Activated CD8-positive, alpha-beta memory T cell treated with anti-CD3 and anti-CD28 coated beads, Interleukin-2, amount 50 U/mL, for 1 hour (primary cell): ENCODE results near the gene CHIA.
"Not testable (repeated sequence)": the region's sequence is repeated elsewhere in the genome, so short reads cannot be mapped to it uniquely, and the experiment has no call there.

ENCODE experiments used
- DNase-seq: peaks from one replicate; pipeline ENCODE4 v3.0.0-alpha.2; 2020; ENCODE audit errors: extremely low read depth

Gene CHIA

DNA sequence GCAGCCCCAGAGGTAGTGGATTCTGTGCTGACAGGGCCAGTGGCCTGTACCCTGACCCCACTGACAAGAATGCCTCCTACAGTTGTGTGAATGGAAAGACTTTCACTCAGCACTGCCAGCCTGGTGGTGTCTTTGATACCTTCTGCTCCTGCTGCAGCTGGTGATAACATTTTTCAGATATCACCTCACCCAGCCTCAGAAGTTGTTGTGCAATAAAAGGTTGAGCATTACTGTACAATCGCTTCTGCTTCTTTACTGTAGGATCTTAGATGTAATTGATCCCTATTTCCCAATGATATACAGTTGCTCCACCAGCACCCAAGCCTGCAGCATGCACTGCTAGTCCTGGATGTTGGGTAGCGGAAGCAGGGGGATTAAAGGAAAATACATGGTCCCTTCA, 4.8 kb upstream of the CHIA start:
- no peak for DNase-seq

- DNase-seq, result no peak
These were observed 3.7 kb upstream of the CHIA start for GRCh38 chr1:111286912-111287311.

DNA sequence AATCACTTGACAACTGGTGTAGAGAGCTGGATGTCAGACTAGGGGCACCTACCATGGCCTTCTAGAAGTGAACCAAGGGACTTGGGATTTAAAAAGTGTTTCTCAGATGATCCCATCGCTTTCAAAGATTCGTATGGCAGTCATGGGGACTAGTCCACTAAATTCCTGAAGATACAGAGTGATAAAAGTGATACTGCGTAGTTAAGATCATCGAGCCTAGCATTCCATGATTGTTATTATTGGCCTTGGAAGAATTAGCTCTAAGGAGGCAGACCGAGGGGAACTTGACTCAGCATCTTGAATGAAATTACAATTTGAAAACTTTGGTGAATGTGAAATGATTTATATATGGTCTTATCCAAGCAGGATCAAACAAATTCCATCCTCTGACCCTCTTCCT, 1.3 kb upstream of the CHIA start:
- DNase-seq, result no peak

- no peak for DNase-seq
These were observed 547 bp upstream of the CHIA start for GRCh38 chr1:111290104-111290503.

- no peak for DNase-seq
These were observed 3.7 kb downstream of the CHIA start for GRCh38 chr1:111294390-111294789.

- no peak for DNase-seq
These were observed 11.7 kb downstream of the CHIA start for GRCh38 chr1:111302374-111302773.

GRCh38 chr1:111309690-111310089, 19.0 kb downstream of the CHIA start:
- no peak for DNase-seq

DNA sequence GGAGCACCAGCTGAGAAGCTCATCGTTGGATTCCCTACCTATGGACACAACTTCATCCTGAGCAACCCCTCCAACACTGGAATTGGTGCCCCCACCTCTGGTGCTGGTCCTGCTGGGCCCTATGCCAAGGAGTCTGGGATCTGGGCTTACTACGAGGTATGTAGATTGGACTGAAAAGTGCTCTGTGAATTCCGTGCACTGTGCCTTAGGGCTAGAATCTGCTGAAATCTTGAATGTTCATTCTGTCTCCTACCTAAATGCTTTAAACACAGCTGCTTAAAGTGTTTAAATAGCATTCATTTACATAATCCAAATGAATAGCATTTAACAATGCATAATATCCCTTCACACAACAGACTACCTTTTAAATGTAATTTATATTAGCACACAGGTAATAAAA, 27.9 kb downstream of the CHIA start:
- no peak for DNase-seq

- no peak for DNase-seq
These were observed 29.6 kb downstream of the CHIA start for GRCh38 chr1:111320066-111320879.

DNA sequence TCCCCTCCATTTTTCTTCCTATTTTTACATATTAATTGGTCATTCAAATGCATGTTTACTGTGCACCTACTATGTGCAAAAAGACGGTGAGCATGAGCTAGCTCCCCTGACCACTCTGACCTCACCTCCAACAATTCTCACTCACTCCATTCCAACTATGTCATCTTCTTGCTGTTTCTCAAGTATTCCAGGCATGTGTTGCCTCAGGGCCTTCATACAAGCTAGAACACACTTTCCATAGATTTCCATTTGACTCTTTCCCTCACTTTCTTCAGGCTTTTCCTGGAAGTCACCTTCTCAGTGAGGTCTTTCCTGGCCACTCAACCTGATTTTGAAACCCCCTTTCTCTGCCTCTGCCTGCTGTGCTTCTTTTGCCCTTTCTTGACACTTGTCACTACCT, 32.6 kb downstream of the CHIA start:
- no peak for DNase-seq

DNA sequence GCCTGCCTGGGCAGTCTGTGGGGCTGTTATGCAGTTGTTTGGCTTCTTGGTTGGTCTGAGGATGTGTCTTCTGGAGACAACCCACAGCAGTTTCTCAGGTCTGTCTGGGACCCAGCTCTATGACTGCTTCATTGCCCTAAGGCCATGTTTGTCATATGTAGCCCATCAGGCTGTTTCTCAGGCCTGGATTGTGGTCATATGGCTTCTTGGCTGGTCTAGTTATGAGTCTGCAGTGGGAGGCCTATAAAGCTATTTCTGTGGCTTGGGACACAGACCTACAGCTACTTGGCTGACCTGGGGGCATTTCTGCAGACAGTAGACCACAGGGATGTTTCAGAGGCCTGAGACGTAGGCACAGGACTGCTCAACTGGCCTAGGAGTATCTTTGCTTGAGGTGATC, 41.5 kb downstream of the CHIA start:
- no peak for DNase-seq

DNA sequence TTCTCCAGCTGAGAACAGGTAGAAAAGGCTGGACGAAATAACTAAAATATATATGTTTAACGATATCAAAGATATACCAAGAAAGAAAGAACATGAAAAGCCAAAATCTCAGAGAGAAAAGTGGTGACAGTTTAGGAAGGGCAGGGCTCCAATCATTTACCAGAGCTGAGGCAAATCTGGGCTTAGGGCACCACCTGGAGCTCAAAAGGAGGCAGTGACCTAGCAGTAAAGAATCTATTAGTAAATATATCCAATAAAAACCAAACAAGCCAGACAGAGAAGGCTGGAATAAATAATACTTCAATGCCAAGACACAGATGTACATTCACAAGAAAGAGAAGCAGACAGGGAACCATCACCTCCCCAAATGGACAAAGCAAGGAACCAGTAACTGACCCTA, 43.5 kb downstream of the CHIA start:
- DNase-seq, result no peak

GRCh38 chr1:111335214-111335877, 44.7 kb downstream of the CHIA start:
- DNase-seq, result not testable (repeated sequence)

GRCh38 chr1:111338849-111339248, 48.2 kb downstream of the CHIA start:
- not testable (repeated sequence) for DNase-seq

DNA sequence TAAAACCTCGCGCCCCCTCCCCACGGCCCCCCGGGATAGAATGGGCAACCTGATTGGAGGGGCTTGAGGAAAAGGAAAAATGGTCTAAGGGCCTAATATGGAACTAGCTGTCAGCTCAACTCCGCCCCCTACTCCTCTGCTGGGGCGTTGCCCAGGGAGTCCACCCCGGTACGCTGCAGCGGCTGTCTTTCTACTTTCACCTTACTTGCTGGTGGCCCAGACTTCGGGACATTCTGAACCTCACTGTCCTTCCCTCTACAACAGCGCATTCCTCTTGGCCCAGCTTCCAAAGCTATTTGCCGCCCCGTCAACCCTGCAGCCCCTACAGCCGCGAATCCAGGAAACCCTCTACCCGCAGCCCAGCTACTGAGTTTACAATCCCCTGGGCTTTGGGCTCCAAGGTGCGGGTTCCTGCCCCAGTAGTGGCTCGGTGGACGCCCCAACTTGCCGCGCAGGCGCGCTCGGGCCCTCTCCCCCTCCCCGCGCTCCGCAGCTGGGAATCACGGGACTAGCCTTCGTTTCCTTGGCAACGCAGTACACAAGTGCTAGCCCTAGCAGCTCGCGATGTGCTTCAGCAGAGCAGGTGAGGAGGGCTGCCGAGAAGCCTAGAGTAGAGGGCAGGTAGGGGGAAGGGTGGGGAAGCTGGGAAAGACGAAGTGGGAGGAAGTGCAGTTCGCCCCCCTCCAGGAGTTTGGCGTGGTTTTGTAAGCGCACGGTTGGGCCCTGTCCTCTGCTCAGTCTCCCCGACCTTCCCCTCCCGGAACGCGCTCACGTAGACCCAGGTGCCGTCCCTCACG, 55.6 kb downstream of the CHIA start:
- DNase-seq, result peak; percentile 73

GRCh38 chr1:111347026-111347425, 56.4 kb downstream of the CHIA start:
- no peak for DNase-seq

DNA sequence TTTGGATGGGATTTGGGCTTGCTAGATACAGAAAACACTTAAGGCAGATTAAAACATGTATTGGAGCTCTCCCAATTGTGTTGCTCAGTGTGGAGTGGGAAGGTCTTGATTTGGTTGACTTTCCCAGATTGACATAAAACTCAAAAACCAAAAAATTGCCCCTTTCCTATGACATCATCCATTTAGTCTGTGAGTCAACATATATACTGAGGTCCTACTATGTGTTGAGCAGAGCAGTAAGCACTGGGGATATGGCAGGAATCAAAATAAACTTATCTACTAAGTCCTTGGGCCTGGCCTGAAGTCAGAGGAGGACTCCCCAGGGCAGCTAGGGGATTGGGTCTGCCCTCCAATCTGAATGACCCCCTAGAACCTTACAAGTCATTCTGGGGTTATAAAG, 61.0 kb downstream of the CHIA start:
- no peak for DNase-seq

GRCh38 chr1:111354584-111354983, 63.9 kb downstream of the CHIA start:
- no peak for DNase-seq

- no peak for DNase-seq
These were observed 68.3 kb downstream of the CHIA start for GRCh38 chr1:111358964-111359363.

GRCh38 chr1:111359376-111359775, 68.7 kb downstream of the CHIA start:
- DNase-seq, result no peak

GRCh38 chr1:111360257-111360656, 69.6 kb downstream of the CHIA start:
- DNase-seq, result not testable (repeated sequence)

DNA sequence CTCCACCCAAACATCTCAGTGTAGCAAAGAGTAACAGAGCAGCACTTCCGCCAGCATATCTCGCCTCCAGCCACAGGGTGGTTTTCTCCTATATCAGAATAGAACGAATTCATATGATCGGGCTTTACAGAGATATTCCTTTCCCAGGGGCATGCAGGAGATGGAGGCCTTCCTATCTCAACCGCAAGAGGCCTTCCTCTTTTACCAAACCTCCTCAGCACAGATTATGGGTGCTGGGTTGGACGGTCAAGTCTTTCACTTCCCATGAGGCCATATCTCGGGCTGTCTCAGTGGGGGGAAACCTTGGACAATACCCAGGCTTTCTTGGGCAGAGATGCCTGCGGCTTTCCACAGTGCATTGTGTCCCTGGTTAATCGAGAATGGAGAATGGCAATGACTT, 71.1 kb downstream of the CHIA start:
- no peak for DNase-seq

GRCh38 chr1:111364690-111365089, 74.0 kb downstream of the CHIA start:
- no peak for DNase-seq
